ENCODE results near the gene ARF1.

GRCh38 chr1:228033376-228033775 lies 49.1 kb upstream of the ARF1 start:
- TF ChIP-seq CTCF (IDR thresholded peaks at IDR 0.05): no peak
- no peak for TF ChIP-seq POLR2A (IDR thresholded peaks at IDR 0.05)
